ENCODE results near the gene SERPIND1.
"Not testable (repeated sequence)": the region's sequence is repeated elsewhere in the genome, so short reads cannot be mapped to it uniquely, and the experiment has no call there.

The SERPIND1 gene

GRCh38 chr22:20763630-20764470, 10.1 kb upstream of the SERPIND1 start:
- Histone ChIP-seq H3K36me3 (peaks cover 73% of the 10 kb centered on the region), H3K9me3 (no peaks in the 10 kb centered on the region), H3K27ac (no peak overlapping the region), H3K27me3 (no peaks in the 10 kb centered on the region), H3K4me3 (ENCODE audit: low read depth in 1 of 2, low read length in 1 of 2) (no peak overlapping the region), H3K4me1 (ENCODE audit: control insufficient read depth in 1 of 2, insufficient read depth in 1 of 2, low read depth in 1 of 2, low read length in 1 of 2) (no peaks in the 10 kb centered on the region)
- TF ChIP-seq, protein P1, sequence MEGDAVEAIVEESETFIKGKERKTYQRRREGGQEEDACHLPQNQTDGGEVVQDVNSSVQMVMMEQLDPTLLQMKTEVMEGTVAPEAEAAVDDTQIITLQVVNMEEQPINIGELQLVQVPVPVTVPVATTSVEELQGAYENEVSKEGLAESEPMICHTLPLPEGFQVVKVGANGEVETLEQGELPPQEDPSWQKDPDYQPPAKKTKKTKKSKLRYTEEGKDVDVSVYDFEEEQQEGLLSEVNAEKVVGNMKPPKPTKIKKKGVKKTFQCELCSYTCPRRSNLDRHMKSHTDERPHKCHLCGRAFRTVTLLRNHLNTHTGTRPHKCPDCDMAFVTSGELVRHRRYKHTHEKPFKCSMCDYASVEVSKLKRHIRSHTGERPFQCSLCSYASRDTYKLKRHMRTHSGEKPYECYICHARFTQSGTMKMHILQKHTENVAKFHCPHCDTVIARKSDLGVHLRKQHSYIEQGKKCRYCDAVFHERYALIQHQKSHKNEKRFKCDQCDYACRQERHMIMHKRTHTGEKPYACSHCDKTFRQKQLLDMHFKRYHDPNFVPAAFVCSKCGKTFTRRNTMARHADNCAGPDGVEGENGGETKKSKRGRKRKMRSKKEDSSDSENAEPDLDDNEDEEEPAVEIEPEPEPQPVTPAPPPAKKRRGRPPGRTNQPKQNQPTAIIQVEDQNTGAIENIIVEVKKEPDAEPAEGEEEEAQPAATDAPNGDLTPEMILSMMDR (IDR thresholded peaks at IDR 0.05): no peak

DNA sequence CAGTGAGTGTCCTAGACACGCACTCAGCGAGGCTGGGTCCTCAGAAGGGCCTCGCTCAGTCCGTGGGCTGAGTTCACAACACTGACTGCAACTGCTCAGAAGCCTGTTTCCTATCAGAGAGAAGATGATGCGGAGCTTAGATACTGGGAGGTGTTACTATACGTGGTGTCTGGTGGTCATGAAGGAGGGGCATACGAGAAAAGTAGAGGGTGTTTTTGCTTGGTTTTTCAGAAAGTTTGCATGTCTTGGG, 9.5 kb upstream of the SERPIND1 start:
- Histone ChIP-seq H3K4me3 (ENCODE audit: low read depth in 1 of 2, low read length in 1 of 2) (no peak overlapping the region), H3K36me3 (peaks cover 70% of the 10 kb centered on the region), H3K9me3 (no peaks in the 10 kb centered on the region), H3K27ac (no peak overlapping the region), H3K4me1 (ENCODE audit: control insufficient read depth in 1 of 2, insufficient read depth in 1 of 2, low read depth in 1 of 2, low read length in 1 of 2) (no peaks in the 10 kb centered on the region), H3K27me3 (no peaks in the 10 kb centered on the region)
- TF ChIP-seq, protein P1 (IDR thresholded peaks at IDR 0.05): no peak

DNA sequence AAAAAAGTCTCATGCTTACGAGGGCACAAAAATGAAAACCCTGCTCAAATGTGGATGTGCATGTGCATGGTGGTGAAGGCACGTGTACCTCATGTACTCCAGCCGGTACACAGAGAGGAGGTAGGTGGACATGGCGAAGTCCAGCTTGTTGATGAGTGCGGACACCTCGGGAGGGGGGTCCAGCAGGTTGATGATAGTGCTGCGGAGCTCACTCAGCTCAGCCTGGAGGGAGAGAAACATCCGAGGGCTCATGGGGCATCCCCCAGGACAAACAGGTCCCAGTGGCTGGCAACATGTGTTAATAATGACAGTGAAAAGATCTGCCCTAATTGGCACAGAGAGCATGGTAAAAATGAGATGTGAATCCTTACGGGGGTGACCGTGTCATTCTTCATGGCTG, 9.2 kb upstream of the SERPIND1 start:
- no peaks in the 10 kb centered on the region for H3K4me1 ChIP-seq (ENCODE audit: control insufficient read depth in 1 of 2, insufficient read depth in 1 of 2, low read depth in 1 of 2, low read length in 1 of 2)
- no peak overlapping the region for H3K4me3 ChIP-seq (ENCODE audit: low read depth in 1 of 2, low read length in 1 of 2)
- H3K36me3 ChIP-seq: peaks cover 67% of the 10 kb centered on the region
- no peaks in the 10 kb centered on the region for H3K9me3 ChIP-seq
- H3K27me3 ChIP-seq: no peaks in the 10 kb centered on the region
- TF ChIP-seq, protein P1 (IDR thresholded peaks at IDR 0.05): no peak
- no peak overlapping the region for H3K27ac ChIP-seq

GRCh38 chr22:20765938-20766337, 8.0 kb upstream of the SERPIND1 start:
- TF ChIP-seq, protein P1 (IDR thresholded peaks at IDR 0.05): no peak
- H3K36me3 ChIP-seq: peaks cover 54% of the 10 kb centered on the region
- H3K4me1 ChIP-seq (ENCODE audit: control insufficient read depth in 1 of 2, insufficient read depth in 1 of 2, low read depth in 1 of 2, low read length in 1 of 2): no peaks in the 10 kb centered on the region
- no peaks in the 10 kb centered on the region for H3K9me3 ChIP-seq
- no peak overlapping the region for H3K27ac ChIP-seq
- no peak overlapping the region for H3K4me3 ChIP-seq (ENCODE audit: low read depth in 1 of 2, low read length in 1 of 2)
- H3K27me3 ChIP-seq: no peaks in the 10 kb centered on the region

DNA sequence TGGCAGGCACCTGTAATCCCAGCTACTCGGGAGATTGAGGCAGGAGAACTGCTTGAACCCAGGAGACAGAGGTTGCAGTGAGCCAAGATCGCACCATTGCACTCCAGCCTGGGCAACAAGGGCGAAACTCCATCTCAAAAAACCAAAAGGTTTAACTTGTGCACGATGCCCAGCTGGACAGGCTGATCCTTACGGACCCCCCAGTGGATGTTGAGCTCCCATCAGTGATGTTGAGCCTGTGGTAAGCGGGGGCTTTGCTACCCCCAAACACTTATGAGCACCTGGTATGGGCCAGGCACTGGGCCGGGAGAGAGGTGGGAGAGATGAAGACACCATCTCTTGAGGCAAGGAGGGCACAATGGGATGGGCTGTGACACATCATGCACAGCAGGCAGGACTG, 7.4 kb upstream of the SERPIND1 start:
- Histone ChIP-seq H3K27me3 (no peaks in the 10 kb centered on the region), H3K9me3 (no peaks in the 10 kb centered on the region), H3K4me3 (ENCODE audit: low read depth in 1 of 2, low read length in 1 of 2) (no peak overlapping the region), H3K4me1 (ENCODE audit: control insufficient read depth in 1 of 2, insufficient read depth in 1 of 2, low read depth in 1 of 2, low read length in 1 of 2) (no peaks in the 10 kb centered on the region), H3K36me3 (peaks cover 50% of the 10 kb centered on the region), H3K27ac (no peak overlapping the region)
- TF ChIP-seq, protein P1 (IDR thresholded peaks at IDR 0.05): no peak

DNA sequence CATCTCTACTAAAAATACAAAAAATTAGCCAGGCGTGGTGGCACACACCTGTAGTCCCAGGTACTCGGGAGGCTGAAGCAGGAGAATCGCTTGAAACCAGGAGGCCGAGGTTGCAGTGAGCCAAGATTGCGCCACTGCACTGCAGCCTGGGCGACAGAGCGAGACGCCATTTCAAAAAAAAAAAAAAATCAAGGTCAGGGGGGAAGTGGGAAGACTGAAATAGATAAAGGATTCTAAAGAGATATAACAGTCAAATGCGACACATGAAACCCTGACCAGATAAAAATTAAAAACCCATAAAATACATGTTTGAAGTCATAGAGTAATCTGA, 4.5 kb upstream of the SERPIND1 start:
- not testable (repeated sequence) for H3K27me3 ChIP-seq; H3K4me3 ChIP-seq (ENCODE audit: low read depth in 1 of 2, low read length in 1 of 2); H3K27ac ChIP-seq; H3K4me1 ChIP-seq (ENCODE audit: control insufficient read depth in 1 of 2, insufficient read depth in 1 of 2, low read depth in 1 of 2, low read length in 1 of 2); H3K9me3 ChIP-seq
- H3K36me3 ChIP-seq: peaks cover 50% of the 10 kb centered on the region
